Heart left ventricle (tissue), 13 donors: Measurements from ENCODE around the gene SLC22A13.
A peak's percentile ranks its signal among the peaks of the same experiment; 100 is the strongest.

Experiments
- POLR2A ChIP-seq, 2 donors: fragments of 450-650 bp; IDR thresholded peaks; one replicate each; pipeline ENCODE4 v1.6.1; 2017; ENCODE audit warnings: antibody characterized with exemption in 2 of 2, mild to moderate bottlenecking in 2 of 2, moderate library complexity in 2 of 2
- TF ChIP-seq, protein P1 (sequence below), 12 donors: fragments of 200-600 bp; sonication (generic) in 4 of 12; IDR thresholded peaks; one replicate each; pipeline versions ENCODE4 v1.5.0 to v1.8.0; 2018 to 2022; ENCODE audit warnings: antibody characterized with exemption in 12 of 12, mild to moderate bottlenecking in 5 of 12
- donor health status: ischemic (EF 13 %, LVEDD 7.1; RV severe dilation, severe dysfunction).
- donor health status: DM: no; HTN: yes; CAD: no.
- donor health status: DM: no; HTN: no; CAD: no.
- donor health status: ischemic (EF 25% LVEDD 6.9; RV normal size, moderate dysfunction).
- donor health status: ischemic (EF 25% LVEDD 5.7; RV mildly dilated, moderate dysfunction).
- donor health status: ischemic (EF 35%, LVEDD 5.7; RV mildly dilated, moderate dysfunction).
- donor health status: nonischemic (EF 11% LVEDD 7.7; RV severe dilation, severe dysfunction).
- donor health status: DM: yes; HTN: yes; CAD: no.
- donor health status: PGD.
- donor health status: ischemic (EF 29% LVEDD 5.4; RV normal size, mild dysfunction).
- donor health status: nonischemic (EF 23%, LVEDD 6.1; RV moderate dilation, normal function).

GRCh38 chr3:38297947-38298711, 32.5 kb downstream of the SLC22A13 start:
- TF ChIP-seq, protein P1, sequence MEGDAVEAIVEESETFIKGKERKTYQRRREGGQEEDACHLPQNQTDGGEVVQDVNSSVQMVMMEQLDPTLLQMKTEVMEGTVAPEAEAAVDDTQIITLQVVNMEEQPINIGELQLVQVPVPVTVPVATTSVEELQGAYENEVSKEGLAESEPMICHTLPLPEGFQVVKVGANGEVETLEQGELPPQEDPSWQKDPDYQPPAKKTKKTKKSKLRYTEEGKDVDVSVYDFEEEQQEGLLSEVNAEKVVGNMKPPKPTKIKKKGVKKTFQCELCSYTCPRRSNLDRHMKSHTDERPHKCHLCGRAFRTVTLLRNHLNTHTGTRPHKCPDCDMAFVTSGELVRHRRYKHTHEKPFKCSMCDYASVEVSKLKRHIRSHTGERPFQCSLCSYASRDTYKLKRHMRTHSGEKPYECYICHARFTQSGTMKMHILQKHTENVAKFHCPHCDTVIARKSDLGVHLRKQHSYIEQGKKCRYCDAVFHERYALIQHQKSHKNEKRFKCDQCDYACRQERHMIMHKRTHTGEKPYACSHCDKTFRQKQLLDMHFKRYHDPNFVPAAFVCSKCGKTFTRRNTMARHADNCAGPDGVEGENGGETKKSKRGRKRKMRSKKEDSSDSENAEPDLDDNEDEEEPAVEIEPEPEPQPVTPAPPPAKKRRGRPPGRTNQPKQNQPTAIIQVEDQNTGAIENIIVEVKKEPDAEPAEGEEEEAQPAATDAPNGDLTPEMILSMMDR (IDR thresholded peaks at IDR 0.05): peak in 4 of 12 donors; percentile 5 to 17 (median 10)
- TF ChIP-seq POLR2A (IDR thresholded peaks at IDR 0.05): no peak
